H1 (cell line): ENCODE results near the gene TMPRSS13. TPM values are rescaled to one million over a fixed set of nuclear protein-coding genes. Genes with fewer than 3 reads are reported as not detected.

Experiments
- CTCF ChIA-PET: fragments of 300-600 bp; sonication (Branson Sonifier 250); formaldehyde crosslinking; loops from one replicate; lab custom pipeline; 2021; ENCODE audit not compliant: partially characterized antibody; lab: Charles Lee
- POLR2A ChIA-PET: fragments of 300-600 bp; sonication (Branson Sonifier 250); formaldehyde crosslinking; loops from one replicate; lab custom pipeline; 2021; ENCODE audit warnings: inconsistent platforms; ENCODE audit not compliant: partially characterized antibody; lab: Charles Lee
- DNase-seq, 2 experiments: peaks; one replicate each; pipeline versions ENCODE4 v3.0.0 to v3.0.0-alpha.2; 2010 to 2022; ENCODE audit warnings: low spot score in 2 of 2, low read depth in 1 of 2, mixed read lengths in 1 of 2
- FAIRE-seq: peaks from 2 replicates; lab custom pipeline; 2011; peaks lifted over from hg19 to GRCh38; lab: Jason Lieb, UNC
- H2AFZ ChIP-seq: 2 replicates; pipeline ENCODE4 v1.8.1; 2012; ENCODE audit warnings: low read length, inconsistent platforms
- H2AK5ac ChIP-seq: 2 replicates; pipeline ENCODE4 v1.6.1; 2013; ENCODE audit warnings: low read depth, low read length
- H2BK120ac ChIP-seq: replicated peaks from 2 replicates; pipeline ENCODE3; 2013; ENCODE audit warnings: low read depth, low read length, inconsistent platforms
- H2BK12ac ChIP-seq: 2 replicates; pipeline ENCODE4 v1.6.1; 2013; ENCODE audit warnings: low read depth, low read length
- H2BK15ac ChIP-seq: 2 replicates; pipeline ENCODE4 v1.6.1; 2013; ENCODE audit warnings: low read length
- H2BK20ac ChIP-seq: 2 replicates; pipeline ENCODE4 v1.6.1; 2013; ENCODE audit warnings: low read length
- H2BK5ac ChIP-seq: 2 replicates; pipeline ENCODE4 v1.6.1; 2013; ENCODE audit warnings: low read depth, low read length
- H3K14ac ChIP-seq: 2 replicates; pipeline ENCODE4 v1.6.1; 2013; ENCODE audit warnings: inconsistent platforms; ENCODE audit not compliant: insufficient read length
- H3K18ac ChIP-seq: 2 replicates; pipeline ENCODE4 v1.6.1; 2013; ENCODE audit warnings: low read length; ENCODE audit errors: extremely low read depth
- H3K23ac ChIP-seq: 2 replicates; pipeline ENCODE4 v1.6.1; 2013; ENCODE audit warnings: inconsistent platforms; ENCODE audit not compliant: insufficient read length
- H3K23me2 ChIP-seq: 2 replicates; pipeline ENCODE4 v1.6.1; 2013; ENCODE audit warnings: low read depth, low read length
- H3K27ac ChIP-seq: 2 replicates; pipeline ENCODE4 v1.6.1; 2011; ENCODE audit warnings: low read depth, low read length, inconsistent platforms
- H3K27me3 ChIP-seq, 4 experiments: replicated peaks in 1 of 4; 1 replicate in 1 of 4; 2 replicates in 3 of 4; pipeline versions ENCODE4 v1.6.1 to v1.8.1; 2011 to 2013; ENCODE audit warnings: low read length in 3 of 4, mild to moderate bottlenecking in 3 of 4, inconsistent platforms in 2 of 4, mixed read lengths in 2 of 4, moderate library complexity in 1 of 4; ENCODE audit not compliant: control insufficient read depth in 3 of 4, insufficient read depth in 3 of 4; ENCODE audit errors: extremely low read depth in 1 of 4
- H3K36me3 ChIP-seq, 4 experiments: 2 replicates each; pipeline versions ENCODE4 v1.6.1 to v1.8.1; 2011 to 2013; ENCODE audit warnings: mild to moderate bottlenecking in 4 of 4, low read length in 3 of 4, moderate library complexity in 2 of 4, control low read depth in 1 of 4, inconsistent platforms in 1 of 4; ENCODE audit not compliant: insufficient read depth in 4 of 4, control insufficient read depth in 2 of 4
- H3K4ac ChIP-seq: replicated peaks from 2 replicates; pipeline ENCODE3; 2013; ENCODE audit warnings: low read length, low read depth, mixed read lengths, inconsistent platforms; ENCODE audit not compliant: insufficient read length
- H3K4me1 ChIP-seq, 4 experiments: replicated peaks in 1 of 4; 1 replicate in 1 of 4; 2 replicates in 3 of 4; pipeline versions ENCODE4 v1.6.1 to v1.8.1; 2011 to 2013; ENCODE audit warnings: low read length in 3 of 4, inconsistent platforms in 2 of 4, mixed read lengths in 1 of 4; ENCODE audit not compliant: insufficient read depth in 4 of 4, control insufficient read depth in 3 of 4
- H3K4me2 ChIP-seq, 2 experiments: 2 replicates each; pipeline versions ENCODE4 v1.6.1 to v1.8.1; 2011 to 2013; ENCODE audit warnings: low read depth in 2 of 2, low read length in 2 of 2, control low read depth in 1 of 2, inconsistent platforms in 1 of 2, mild to moderate bottlenecking in 1 of 2; ENCODE audit not compliant: insufficient read depth in 1 of 2
- H3K4me3 ChIP-seq, 4 experiments: fragments of 200-600, 300-600 bp in 1 of 4; sonication (generic), shearing (Covaris generic), sonication (Bioruptor Twin) in 1 of 4; 2 replicates each; pipeline versions ENCODE4 v1.5.1 to v1.8.1; 2011 to 2016; ENCODE audit warnings: low read length in 4 of 4, low read depth in 3 of 4, control low read depth in 2 of 4, inconsistent platforms in 2 of 4, mild to moderate bottlenecking in 2 of 4, mixed read lengths in 1 of 4, moderate library complexity in 1 of 4; ENCODE audit not compliant: insufficient read depth in 2 of 4; ENCODE audit errors: extremely low read depth in 1 of 4
- H3K56ac ChIP-seq: replicated peaks from 2 replicates; pipeline ENCODE3; 2013; ENCODE audit warnings: low read depth, mild to moderate bottlenecking, mixed read lengths, low read length, inconsistent platforms; ENCODE audit not compliant: insufficient read length
- H3K79me1 ChIP-seq: 2 replicates; pipeline ENCODE4 v1.6.1; 2013; ENCODE audit warnings: low read depth, low read length, control low read depth
- H3K79me2 ChIP-seq, 2 experiments: 2 replicates each; pipeline versions ENCODE4 v1.6.1 to v1.8.1; 2012 to 2013; ENCODE audit warnings: low read length in 2 of 2, mild to moderate bottlenecking in 2 of 2, inconsistent platforms in 1 of 2; ENCODE audit not compliant: insufficient read depth in 2 of 2, control insufficient read depth in 1 of 2
- H3K9ac ChIP-seq, 4 experiments: replicated peaks in 1 of 4; 1 replicate in 1 of 4; 2 replicates in 3 of 4; pipeline versions ENCODE4 v1.6.1 to v1.8.1; 2011 to 2013; ENCODE audit warnings: low read depth in 3 of 4, low read length in 3 of 4, control low read depth in 2 of 4, mild to moderate bottlenecking in 2 of 4, moderate library complexity in 2 of 4, inconsistent platforms in 1 of 4; ENCODE audit errors: extremely low read depth in 1 of 4
- H3K9me3 ChIP-seq, 2 experiments: 2 replicates each; pipeline versions ENCODE4 v1.6.1 to v1.8.1; 2012 to 2013; ENCODE audit warnings: mild to moderate bottlenecking in 2 of 2, moderate library complexity in 2 of 2, control low read depth in 1 of 2, inconsistent platforms in 1 of 2, low read depth in 1 of 2, low read length in 1 of 2, mixed read lengths in 1 of 2; ENCODE audit not compliant: insufficient read depth in 2 of 2
- H4K20me1 ChIP-seq, 2 experiments: replicated peaks in 1 of 2; 2 replicates each; pipeline versions ENCODE3 to v1.8.1; 2011 to 2013; ENCODE audit warnings: inconsistent platforms in 2 of 2, low read length in 2 of 2, mild to moderate bottlenecking in 1 of 2; ENCODE audit not compliant: insufficient read depth in 2 of 2, control insufficient read depth in 1 of 2
- H4K5ac ChIP-seq: 2 replicates; pipeline ENCODE4 v1.6.1; 2013; ENCODE audit warnings: low read length, low read depth, mixed read lengths, inconsistent platforms; ENCODE audit not compliant: insufficient read length
- H4K8ac ChIP-seq: 2 replicates; pipeline ENCODE4 v1.8.0; 2013; ENCODE audit warnings: mild to moderate bottlenecking, moderate library complexity, low read length, inconsistent platforms; ENCODE audit not compliant: insufficient read depth; ENCODE audit errors: extremely low read depth
- H4K91ac ChIP-seq: replicated peaks from 2 replicates; pipeline ENCODE3; 2013; ENCODE audit warnings: low read length, mixed read lengths, inconsistent platforms; ENCODE audit not compliant: insufficient read length
- EP300 ChIP-seq, 2 experiments: IDR thresholded peaks; 1 replicate in 1 of 2; 2 replicates in 1 of 2; pipeline ENCODE4 v1.6.1; 2011 to 2012; ENCODE audit warnings: low read depth in 2 of 2, low read length in 2 of 2, mild to moderate bottlenecking in 2 of 2, borderline replicate concordance in 1 of 2, inconsistent platforms in 1 of 2, moderate library complexity in 1 of 2
- EZH2 ChIP-seq: fragments of 200-600 bp; sonication (generic); IDR thresholded peaks from 2 replicates; pipeline ENCODE4 v1.7.1; 2012; ENCODE audit warnings: low read depth, mild to moderate bottlenecking, moderate library complexity, low read length, inconsistent platforms; ENCODE audit not compliant: severe bottlenecking
- HDAC2 ChIP-seq, 2 experiments: fragments of 300-600 bp in 1 of 2; sonication (generic) in 1 of 2; IDR thresholded peaks; 2 replicates each; pipeline ENCODE4 v1.6.1; 2011 to 2012; ENCODE audit warnings: low read depth in 2 of 2, low read length in 2 of 2, mild to moderate bottlenecking in 2 of 2, moderate library complexity in 2 of 2, borderline replicate concordance in 1 of 2, inconsistent platforms in 1 of 2
- JUN ChIP-seq: IDR thresholded peaks from 2 replicates; pipeline ENCODE4 v1.6.1; 2011; ENCODE audit warnings: low read depth, mild to moderate bottlenecking, improper control_type of control experiment, low read length
- KDM1A ChIP-seq: fragments of 200-600, 300-600 bp; sonication (generic); IDR thresholded peaks from 2 replicates; pipeline ENCODE4 v1.7.1; 2016; ENCODE audit warnings: mild to moderate bottlenecking, low read length, borderline replicate concordance
- POLR2AphosphoS5 ChIP-seq: IDR thresholded peaks from 2 replicates; pipeline ENCODE4 v1.6.1; 2011; ENCODE audit warnings: low read depth, low read length
- RNF2 ChIP-seq: fragments of 200-900, 300-1000 bp; sonication (generic); IDR thresholded peaks from 2 replicates; pipeline ENCODE4 v1.7.1; 2016; ENCODE audit warnings: borderline replicate concordance, low read depth, mild to moderate bottlenecking, antibody characterized with exemption, low read length; ENCODE audit not compliant: poor library complexity, severe bottlenecking; ENCODE audit errors: missing control alignments
- SIX5 ChIP-seq: IDR thresholded peaks from 2 replicates; pipeline ENCODE4 v1.6.1; 2011; ENCODE audit warnings: mild to moderate bottlenecking, low read depth, low read length
- TAF7 ChIP-seq: optimal IDR thresholded peaks from 2 replicates; pipeline ENCODE3; 2011; ENCODE audit warnings: low read depth, mild to moderate bottlenecking, inconsistent platforms, low read length, moderate library complexity, borderline replicate concordance
- TEAD4 ChIP-seq: IDR thresholded peaks from 2 replicates; pipeline ENCODE4 v1.6.1; 2012; ENCODE audit warnings: low read depth, low read length, inconsistent platforms, mixed read lengths
- WGBS, 2 experiments: shearing (Covaris generic) in 1 of 2; methylation state at CpG; one replicate each; pipeline versions ENCODE4 v1.1.6 to v1.1.7; 2013 to 2015; ENCODE audit warnings: low lambda C conversion rate in 2 of 2, mixed read lengths in 2 of 2, inconsistent platforms in 1 of 2, low coverage in 1 of 2, missing lambda C conversion rate in 1 of 2; ENCODE audit not compliant: insufficient replicate concordance in 2 of 2, insufficient coverage in 1 of 2, insufficient read length in 1 of 2; ENCODE audit errors: extremely low coverage in 1 of 2, missing lambda C conversion rate in 1 of 2; 5-methylcytosine and 5-hydroxymethylcytosine counted together
- polyA plus RNA-seq, 7 experiments: library from polyadenylated mRNA; depleted of rRNA in 3 of 7; stranded (reverse) in 5 of 7; unstranded in 2 of 7; fragments of >200 nt in 5 of 7; fragments of 200-250 nt in 2 of 7; gene quantifications; 1 replicate in 5 of 7; 2 replicates in 1 of 7; 4 replicates in 1 of 7; pipeline versions ENCODE4 v1.2.1 to v1.2.3, GENCODE V29; 2011 to 2013; ENCODE audit warnings: missing spikeins in 2 of 7, mixed read lengths in 2 of 7
- total RNA-seq: library from RNA; stranded (reverse); fragmentation: NEBNext Ultra II Directional; extraction: Animal tissue kit (Norgen Biotek cat#: 25700); gene quantifications from 2 replicates; pipeline ENCODE4 v1.2.1, GENCODE V29; 2021
- TF ChIP-seq, protein P1 (sequence below): IDR thresholded peaks from 2 replicates; pipeline ENCODE4 v1.6.1; 2012; ENCODE audit warnings: inconsistent platforms

Gene TMPRSS13
- total and polyA plus RNA-seq, 2 of the 8 experiments (the other 6 are each of a cell fraction or from before 2014, with no cell fraction given) = 0.61 to 0.79 TPM

DNA sequence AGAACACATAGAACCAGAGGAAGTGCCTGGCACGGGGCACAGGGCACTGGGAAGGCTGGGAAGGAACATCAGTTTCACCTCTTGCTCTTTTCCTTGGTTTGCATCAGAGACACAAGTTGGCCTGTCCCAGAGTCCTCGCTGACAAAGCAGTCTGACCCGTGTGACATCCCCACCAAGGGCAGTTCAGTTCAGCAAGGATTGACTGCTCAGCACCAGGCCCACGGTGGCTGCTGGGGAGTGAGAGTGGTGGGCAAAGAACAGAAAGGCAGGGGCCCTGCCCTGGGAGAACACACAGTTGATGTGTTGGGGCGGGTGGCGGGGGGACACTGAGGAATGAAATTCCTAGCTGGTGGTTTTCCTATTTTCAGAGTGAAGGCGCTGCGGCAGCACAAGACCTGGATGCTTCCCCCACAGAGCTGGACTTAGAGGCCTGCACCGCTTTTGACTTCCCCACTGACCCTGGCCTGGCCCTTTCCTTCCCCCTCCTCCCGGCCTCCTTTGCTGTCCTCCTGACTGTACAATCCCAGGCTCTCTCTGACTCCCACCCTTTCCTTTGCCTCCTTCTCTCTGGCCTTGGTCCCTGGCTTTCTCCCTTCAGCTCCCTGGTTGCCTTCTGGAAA is 2.2 kb upstream of the TMPRSS13 start:
- H3K56ac ChIP-seq = no peak overlapping the region
- POLR2A ChIA-PET = interaction anchor here (0.9 to 1.2 kb wide), 2 partner anchors 16 kb away, joined by 3 to 4 read pairs; no protein-coding TSS in a partner anchor
- TF ChIP-seq EP300 (IDR thresholded peaks at IDR 0.05; ENCODE audit: borderline replicate concordance in 1 of 2, low read depth in 2 of 2, low read length in 2 of 2) (no peak), RNF2 (no peak), HDAC2 (IDR thresholded peaks at IDR 0.05; ENCODE audit: borderline replicate concordance in 1 of 2, low read depth in 2 of 2, low read length in 2 of 2) (no peak), JUN (no peak), TAF7 (no peak), SIX5 (no peak), EZH2 (no peak), KDM1A (no peak), POLR2AphosphoS5 (no peak), TEAD4 (no peak)
- TF ChIP-seq, protein P1, sequence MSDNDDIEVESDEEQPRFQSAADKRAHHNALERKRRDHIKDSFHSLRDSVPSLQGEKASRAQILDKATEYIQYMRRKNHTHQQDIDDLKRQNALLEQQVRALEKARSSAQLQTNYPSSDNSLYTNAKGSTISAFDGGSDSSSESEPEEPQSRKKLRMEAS = no peak

More for the DNA sequence above, 2.2 kb upstream of the TMPRSS13 start:
- Histone ChIP-seq H4K91ac (no peak overlapping the region), H3K79me2 (no peaks in the 10 kb centered on the region), H3K79me1 (no peaks in the 10 kb centered on the region), H3K23me2 (peaks cover 2% of the 10 kb centered on the region; the same call in 1 of the 2 replicates), H3K36me3 (no peaks in the 10 kb centered on the region), H3K14ac (no peak overlapping the region), H3K23ac (no peak overlapping the region), H3K9ac (no peak overlapping the region), H3K4me3 (no peak overlapping the region), H2BK20ac (no peak overlapping the region), H3K9me3 (no peaks in the 10 kb centered on the region), H2BK12ac (no peak overlapping the region), H3K4me2 (no peak overlapping the region), H2BK120ac (no peak overlapping the region), H3K27me3 (no peaks in the 10 kb centered on the region; a peak in 1 of 7 replicates), H2BK15ac (no peak overlapping the region), H3K27ac (no peak overlapping the region), H3K4me1 (peaks cover 0 to 10% (median 5%) of the 10 kb centered on the region in 4 experiments; a peak in 6 of 7 replicates), H2AK5ac (no peak overlapping the region), H3K18ac (no peak overlapping the region), H2AFZ (no peak overlapping the region), H3K4ac (no peak overlapping the region), H4K20me1 (no peaks in the 10 kb centered on the region), H4K5ac (no peak overlapping the region), H2BK5ac (no peak overlapping the region), H4K8ac (no peak overlapping the region)
- CTCF ChIA-PET = interaction anchor here (0.7 to 11.7 kb wide), 7 partner anchors 8 to 307 kb away, joined by 3 to 173 read pairs (median 6); no protein-coding TSS in a partner anchor
- DNase-seq (no peak), FAIRE-seq (no peak)
- 94% methylated on average over 10 of the region's 10 CpGs; no CpG with 5 or more reads in 1 of the 2 experiments for WGBS, 2 experiments
